HCT116 (cell line): ENCODE data around the gene IRX6. TPM values are rescaled to one million over a fixed set of nuclear protein-coding genes. Genes with fewer than 3 reads are reported as not detected.

Experiments
- ATAC-seq: fragments of 200-7000 bp; cut with Tn5 transposase; 2 replicates; pipeline ENCODE4 v1.9.1; 2020; ENCODE audit warnings: mild to moderate bottlenecking, moderate library complexity
- BruUV-seq: library from RNA; stranded (reverse); fragments of 400-500 nt; replicated peaks from 2 replicates; lab custom pipeline; 2021; lab: Mats Ljungman, UMichigan
- CTCF ChIA-PET: fragments of 300-600 bp; sonication (Branson Sonifier 250); formaldehyde crosslinking; loops from one replicate; lab custom pipeline; 2021; ENCODE audit warnings: antibody characterized with exemption; lab: Charles Lee
- POLR2A ChIA-PET: fragments of 300-600, 350-600 bp; sonication (Branson Sonifier 250); formaldehyde crosslinking; loops from one replicate; lab custom pipeline; 2021; ENCODE audit warnings: antibody characterized with exemption; lab: Charles Lee
- RAD21 ChIA-PET, 2 experiments: fragments of 300-600 bp; sonication (Branson Sonifier 250); formaldehyde crosslinking; loops; one replicate each; lab custom pipeline; 2023; ENCODE audit warnings: low total read pairs in 2 of 2; ENCODE audit not compliant: uncharacterized antibody in 2 of 2, unreplicated experiment in 2 of 2, low non-redundant PET in 1 of 2; lab: Charles Lee
- DNase-seq: peaks from one replicate; pipeline ENCODE4 v3.0.0-alpha.2; 2010; ENCODE audit warnings: low read depth, low spot score
- H2AFZ ChIP-seq: fragments of 200-600 bp; shearing (Covaris generic), sonication (generic); 2 replicates; pipeline ENCODE4 v1.6.1; 2017; ENCODE audit warnings: low read depth, mixed run types, mixed read lengths, antibody characterized with exemption, low read length; ENCODE audit not compliant: poor library complexity, severe bottlenecking
- H3K27ac ChIP-seq: 2 replicates; pipeline ENCODE4 v1.5.1; 2012; ENCODE audit warnings: low read depth, low read length
- H3K27me3 ChIP-seq: fragments of 200-600 bp; sonication (generic); 2 replicates; pipeline ENCODE4 v1.6.1; 2016; ENCODE audit warnings: mixed run types, low read length, mixed read lengths; ENCODE audit not compliant: insufficient read depth
- H3K36me3 ChIP-seq, 2 experiments: fragments of 200-500 bp in 1 of 2; fragments of 200-600 bp in 1 of 2; sonication (Bioruptor generic) in 1 of 2; sonication (generic) in 1 of 2; 2 replicates each; pipeline versions ENCODE4 v1.5.1 to v1.6.1; 2014 to 2016; ENCODE audit warnings: low read length in 2 of 2, inconsistent platforms in 1 of 2, mixed read lengths in 1 of 2, mixed run types in 1 of 2; ENCODE audit not compliant: insufficient read depth in 2 of 2, control insufficient read depth in 1 of 2
- H3K4me1 ChIP-seq, 2 experiments: fragments of 200-600 bp in 1 of 2; sonication (generic) in 1 of 2; 2 replicates each; pipeline versions ENCODE4 v1.5.1 to v1.6.1; 2012 to 2017; ENCODE audit warnings: low read length in 2 of 2, inconsistent platforms in 1 of 2, mild to moderate bottlenecking in 1 of 2, mixed read lengths in 1 of 2, mixed run types in 1 of 2, moderate library complexity in 1 of 2; ENCODE audit not compliant: insufficient read depth in 2 of 2, control insufficient read depth in 1 of 2
- H3K4me2 ChIP-seq: fragments of 200-600 bp; sonication (generic); 2 replicates; pipeline ENCODE4 v1.6.1; 2017; ENCODE audit warnings: mixed run types, low read length, mixed read lengths
- H3K4me3 ChIP-seq, 2 experiments: fragments of 200-600 bp in 1 of 2; sonication (generic) in 1 of 2; replicated peaks in 1 of 2; 2 replicates each; pipeline ENCODE4 v1.5.1; 2011 to 2016; ENCODE audit warnings: low read length in 2 of 2, control low read depth in 1 of 2, low read depth in 1 of 2, mild to moderate bottlenecking in 1 of 2, mixed read lengths in 1 of 2, mixed run types in 1 of 2
- H3K79me2 ChIP-seq: fragments of 200-600 bp; sonication (generic); 2 replicates; pipeline ENCODE4 v1.6.1; 2017; ENCODE audit warnings: mild to moderate bottlenecking, mixed run types, low read length, moderate library complexity, mixed read lengths; ENCODE audit not compliant: insufficient read depth
- H3K9ac ChIP-seq: fragments of 200-600 bp; sonication (generic); 2 replicates; pipeline ENCODE4 v1.6.1; 2016; ENCODE audit warnings: low read length, mixed read lengths
- H3K9me2 ChIP-seq: fragments of 200-600 bp; sonication (generic), shearing (Covaris generic); 2 replicates; pipeline ENCODE4 v1.6.1; 2017; ENCODE audit warnings: mixed run types, mild to moderate bottlenecking, moderate library complexity; ENCODE audit not compliant: insufficient read depth
- H3K9me3 ChIP-seq, 2 experiments: fragments of 200-500 bp in 1 of 2; fragments of 200-600 bp in 1 of 2; sonication (Bioruptor generic) in 1 of 2; sonication (generic) in 1 of 2; 2 replicates each; pipeline ENCODE4 v1.6.1; 2014 to 2017; ENCODE audit warnings: low read length in 2 of 2, mixed read lengths in 2 of 2, inconsistent platforms in 1 of 2, low read depth in 1 of 2, mild to moderate bottlenecking in 1 of 2, mixed run types in 1 of 2, moderate library complexity in 1 of 2; ENCODE audit not compliant: control insufficient read depth in 1 of 2, insufficient read depth in 1 of 2
- H4K20me1 ChIP-seq: fragments of 200-600 bp; sonication (generic), shearing (Covaris generic); 2 replicates; pipeline ENCODE4 v1.6.1; 2017; ENCODE audit warnings: mixed run types, mild to moderate bottlenecking, moderate library complexity; ENCODE audit not compliant: insufficient read depth
- ATF3 ChIP-seq: IDR thresholded peaks from 2 replicates; pipeline ENCODE4 v1.6.1; 2012
- CBX3 ChIP-seq: IDR thresholded peaks from 2 replicates; pipeline ENCODE4 v1.6.1; 2012; ENCODE audit warnings: low read depth
- CEBPB ChIP-seq: IDR thresholded peaks from 2 replicates; pipeline ENCODE4 v1.6.1; 2012; ENCODE audit warnings: low read depth
- CTCF ChIP-seq, 3 experiments: fragments of 200-600 bp in 1 of 3; sonication (generic) in 1 of 3; IDR thresholded peaks in 2 of 3; conservative IDR thresholded peaks in 1 of 3; 2 replicates each; pipeline ENCODE4 v1.5.1; 2012 to 2017; ENCODE audit warnings: low read depth in 2 of 3, low read length in 2 of 3, antibody characterized with exemption in 1 of 3, borderline replicate concordance in 1 of 3, control low read depth in 1 of 3, mild to moderate bottlenecking in 1 of 3, mixed read lengths in 1 of 3, mixed run types in 1 of 3, moderate library complexity in 1 of 3; ENCODE audit not compliant: insufficient read depth in 1 of 3
- EZH2 ChIP-seq: fragments of 200-600 bp; sonication (generic); IDR thresholded peaks from 2 replicates; pipeline ENCODE4 v1.6.1; 2017; ENCODE audit warnings: antibody characterized with exemption, mixed run types
- EZH2phosphoT487 ChIP-seq: fragments of 200-600 bp; IDR thresholded peaks from 2 replicates; pipeline ENCODE4 v1.6.1; 2018; ENCODE audit warnings: antibody characterized with exemption, borderline replicate concordance
- FOSL1 ChIP-seq: IDR thresholded peaks from 2 replicates; pipeline ENCODE4 v1.6.1; 2012; ENCODE audit warnings: low read depth
- JUND ChIP-seq: IDR thresholded peaks from 2 replicates; pipeline ENCODE4 v1.6.1; 2012
- MAX ChIP-seq: IDR thresholded peaks from 2 replicates; pipeline ENCODE4 v1.6.1; 2012
- POLR2A ChIP-seq: IDR thresholded peaks from 2 replicates; pipeline ENCODE4 v1.7.0; 2011; ENCODE audit warnings: borderline replicate concordance; ENCODE audit not compliant: insufficient read depth, insufficient read length; ENCODE audit errors: extremely low read depth
- RAD21 ChIP-seq: IDR thresholded peaks from 2 replicates; pipeline ENCODE4 v1.6.1; 2012; ENCODE audit warnings: low read depth, mild to moderate bottlenecking
- REST ChIP-seq: IDR thresholded peaks from 2 replicates; pipeline ENCODE4 v1.6.1; 2012; ENCODE audit warnings: low read depth
- SIN3A ChIP-seq: IDR thresholded peaks from 2 replicates; pipeline ENCODE4 v1.6.1; 2012; ENCODE audit warnings: low read depth
- SP1 ChIP-seq: IDR thresholded peaks from 2 replicates; pipeline ENCODE4 v1.6.1; 2012; ENCODE audit warnings: low read depth
- SRF ChIP-seq: IDR thresholded peaks from 2 replicates; pipeline ENCODE4 v1.6.1; 2012; ENCODE audit warnings: low read depth
- TCF7L2 ChIP-seq: IDR thresholded peaks from 2 replicates; pipeline ENCODE4 v1.7.0; 2011; ENCODE audit warnings: borderline replicate concordance, inconsistent platforms; ENCODE audit not compliant: insufficient read depth, insufficient read length; ENCODE audit errors: extremely low read depth
- YY1 ChIP-seq: IDR thresholded peaks from 2 replicates; pipeline ENCODE4 v1.6.1; 2011; ENCODE audit warnings: low read length, low read depth, moderate library complexity, mild to moderate bottlenecking; ENCODE audit not compliant: insufficient replicate concordance; ENCODE audit errors: extremely low read depth
- ZBTB33 ChIP-seq: IDR thresholded peaks from 2 replicates; pipeline ENCODE4 v1.6.1; 2011; ENCODE audit warnings: mild to moderate bottlenecking, low read length, moderate library complexity; ENCODE audit not compliant: insufficient replicate concordance; ENCODE audit errors: extremely low read depth
- ZFX ChIP-seq: fragments of 450-650 bp; IDR thresholded peaks from 2 replicates; pipeline ENCODE4 v1.6.1; 2017
- intact Hi-C: fragments of 100-400 bp; cut with micrococcal nuclease; formaldehyde crosslinking; loops from 2 replicates; pipeline ENCODE4 v1.10.0; 2022
- total RNA-seq: library from RNA; stranded (reverse); gene quantifications from one replicate; pipeline ENCODE4 v1.2.1, GENCODE V29; 2021; ENCODE audit not compliant: unreplicated experiment

IRX6 gene
- total RNA-seq, 1 experiment from 2014 or later: not detected

- no peak for TF ChIP-seq EZH2
- no peak for TF ChIP-seq SP1
- no peak for TF ChIP-seq ATF3
- no peak for TF ChIP-seq REST
- TF ChIP-seq RAD21: no peak
- TF ChIP-seq TCF7L2: no peak
- no peak for TF ChIP-seq POLR2A
- TF ChIP-seq MAX: no peak
- no peak for TF ChIP-seq SIN3A
- TF ChIP-seq JUND: no peak
- no peak for TF ChIP-seq CEBPB
- no peak for TF ChIP-seq EZH2phosphoT487
- no peak for TF ChIP-seq SRF
- TF ChIP-seq CBX3: no peak
- no peak for TF ChIP-seq ZFX
- no peak for TF ChIP-seq YY1
- TF ChIP-seq CTCF (IDR thresholded peaks at IDR 0.05 in 2 of 3, conservative IDR thresholded peaks at IDR 0.05 in 1 of 3; ENCODE audit: borderline replicate concordance in 1 of 3, insufficient read depth in 1 of 3, low read depth in 2 of 3, low read length in 2 of 3): no peak
- no peak for TF ChIP-seq FOSL1
- TF ChIP-seq ZBTB33: no peak
- TF ChIP-seq, all 23 proteins: peak for 0
- Histone ChIP-seq H3K4me1 (no peaks in the 10 kb centered on the region), H3K4me3 (no peak overlapping the region), H4K20me1 (no peaks in the 10 kb centered on the region), H2AFZ (no peak overlapping the region), H3K9ac (no peak overlapping the region), H3K79me2 (no peaks in the 10 kb centered on the region), H3K27me3 (peaks cover 28% of the 10 kb centered on the region), H3K9me2 (no peaks in the 10 kb centered on the region), H3K4me2 (no peak overlapping the region), H3K27ac (no peak overlapping the region), H3K36me3 (no peaks in the 10 kb centered on the region), H3K9me3 (no peaks in the 10 kb centered on the region)
- CTCF ChIA-PET: no interaction called here
- no TSS peak for BruUV-seq
- RAD21 ChIA-PET: no interaction called here
- intact Hi-C loops: no loop called here
- ATAC-seq (no peak), DNase-seq (no peak)
- POLR2A ChIA-PET: no interaction called here
Measured at GRCh38 chr16:55325080-55325447, 1.1 kb downstream of the IRX6 start.
